NCI-H524 (cell line): Measurements from ENCODE around the gene DAAM2.

ENCODE experiments used
- DNase-seq, 2 experiments: peaks; one replicate each; lab custom pipeline; 2025; lab: John Stamatoyannopoulos, UW

Gene DAAM2

GRCh38 chr6:39908838-39909583, 116.8 kb downstream of the DAAM2 start:
- no peak for DNase-seq

- no peak for DNase-seq
Measured at GRCh38 chr6:39909701-39910100, 117.5 kb downstream of the DAAM2 start.

DNA sequence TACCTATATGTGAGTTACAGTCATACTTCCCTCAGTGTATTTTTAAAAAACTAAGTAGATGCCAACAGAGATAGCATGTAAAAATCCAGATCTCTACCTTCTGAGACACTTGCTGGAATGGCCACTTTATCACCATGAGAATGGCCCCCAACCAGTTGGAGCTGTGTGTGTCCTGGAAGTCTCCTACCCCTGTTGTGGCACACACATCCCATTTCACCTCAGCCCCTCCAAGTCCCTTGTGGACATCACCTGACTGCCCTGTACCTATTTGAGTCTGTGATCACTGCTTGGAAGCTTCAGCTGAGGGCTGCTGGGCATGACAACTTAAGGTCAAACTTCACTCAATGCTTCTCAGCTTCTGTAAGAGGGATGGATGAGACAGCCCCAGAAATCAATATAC, 118.0 kb downstream of the DAAM2 start:
- DNase-seq = no peak

- no peak for DNase-seq
Measured at GRCh38 chr6:39910744-39911143, 118.6 kb downstream of the DAAM2 start.

GRCh38 chr6:39911513-39912125, 119.4 kb downstream of the DAAM2 start:
- DNase-seq = no peak

DNA sequence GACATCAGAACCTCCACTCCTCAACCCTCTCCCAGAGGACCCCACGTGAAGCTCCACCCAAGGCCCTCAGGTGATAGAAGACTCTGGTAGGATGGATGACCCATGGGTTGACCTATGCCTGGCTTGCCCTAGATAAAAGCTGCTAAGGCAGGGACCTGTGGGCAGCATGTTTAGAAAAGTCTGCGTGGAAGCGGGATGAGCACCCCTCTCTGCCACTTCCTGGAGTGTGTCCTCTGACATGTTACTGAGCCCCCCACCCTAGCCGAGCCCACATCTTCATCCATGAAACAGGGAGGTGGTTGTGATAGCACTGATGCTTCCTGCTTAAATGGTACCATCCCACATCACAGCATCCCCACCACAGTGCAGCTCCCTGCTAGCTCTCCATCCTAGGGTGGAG, 120.3 kb downstream of the DAAM2 start:
- no peak for DNase-seq

GRCh38 chr6:39913391-39913916, 121.3 kb downstream of the DAAM2 start:
- no peak for DNase-seq

DNA sequence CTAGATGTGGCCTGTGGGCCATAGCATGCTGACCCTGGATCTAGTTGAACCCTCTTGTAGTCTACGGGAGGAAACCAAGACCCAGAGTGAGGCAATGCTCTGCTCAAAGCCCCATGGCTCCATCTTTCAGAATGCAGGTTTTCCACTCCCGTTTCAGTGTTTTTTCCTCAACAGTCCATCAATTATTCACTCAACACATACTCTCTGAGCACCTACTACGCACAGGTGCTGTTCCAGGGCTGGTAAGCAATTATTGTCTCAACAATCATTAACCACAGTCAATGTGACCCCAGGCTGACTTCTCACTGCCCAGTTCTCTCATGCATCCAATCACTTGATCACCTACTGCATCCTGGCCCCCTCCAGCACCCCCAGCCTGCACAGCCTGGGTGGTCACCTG, 122.1 kb downstream of the DAAM2 start:
- no peak for DNase-seq

GRCh38 chr6:39915866-39916265, 123.7 kb downstream of the DAAM2 start:
- DNase-seq = no peak

DNA sequence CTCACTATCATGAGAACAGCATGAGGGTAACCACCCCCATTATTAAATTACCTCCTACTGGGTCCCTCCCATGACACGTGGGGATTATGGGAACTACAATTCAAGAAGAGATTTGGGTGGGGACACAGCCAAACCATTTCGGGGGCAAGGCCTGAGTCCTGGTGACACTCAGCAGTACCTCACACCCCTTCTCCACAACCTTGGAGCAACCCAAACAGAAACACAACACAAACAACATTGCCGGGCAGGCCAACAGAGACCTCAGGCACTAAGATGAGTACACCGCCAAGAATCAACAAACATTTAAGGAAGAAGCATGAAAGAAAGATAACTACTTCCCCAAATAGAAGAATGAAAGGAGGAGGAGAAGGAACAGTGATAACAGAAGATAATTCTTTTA, 125.2 kb downstream of the DAAM2 start:
- no peak for DNase-seq

GRCh38 chr6:39917981-39918380, 125.8 kb downstream of the DAAM2 start:
- DNase-seq = no peak

DNA sequence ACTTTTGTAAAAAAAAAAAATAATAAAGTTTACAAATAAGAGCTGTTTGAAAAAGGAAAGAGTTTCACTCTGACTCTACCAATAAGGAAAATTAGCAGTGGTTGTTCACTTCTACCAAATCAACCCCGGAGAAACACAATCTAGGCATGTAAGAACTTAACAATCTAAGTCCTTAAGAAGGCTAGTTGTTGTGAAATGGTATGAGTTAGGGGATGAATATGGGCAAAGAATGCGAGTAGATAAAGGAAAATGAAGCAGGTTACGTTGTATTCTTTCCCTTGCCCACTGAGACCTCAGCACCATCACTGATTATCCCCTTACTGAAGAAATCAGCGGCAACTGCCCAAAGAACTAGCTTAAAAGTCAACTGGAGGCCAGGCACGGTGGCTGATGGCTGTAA, 126.7 kb downstream of the DAAM2 start:
- no peak for DNase-seq

DNA sequence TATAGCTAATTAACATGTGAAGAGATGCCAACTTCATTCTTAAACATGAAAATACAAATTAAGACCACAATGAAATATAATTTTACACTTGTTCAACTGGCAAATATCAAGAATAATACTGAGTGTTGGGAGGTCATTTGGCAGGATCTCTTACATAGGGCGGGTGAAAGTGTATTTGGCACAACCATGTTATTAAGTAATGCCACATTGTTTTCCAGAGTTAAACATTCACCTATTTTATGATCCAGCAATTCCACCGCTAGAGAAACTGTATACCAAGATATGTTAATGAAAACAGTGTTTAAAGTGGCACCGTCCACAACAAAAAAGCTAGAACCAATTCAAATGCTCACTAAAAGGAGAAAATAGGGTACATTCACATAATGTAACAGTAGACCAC, 128.0 kb downstream of the DAAM2 start:
- DNase-seq = no peak

GRCh38 chr6:39922821-39923220, 130.6 kb downstream of the DAAM2 start:
- DNase-seq = no peak

DNA sequence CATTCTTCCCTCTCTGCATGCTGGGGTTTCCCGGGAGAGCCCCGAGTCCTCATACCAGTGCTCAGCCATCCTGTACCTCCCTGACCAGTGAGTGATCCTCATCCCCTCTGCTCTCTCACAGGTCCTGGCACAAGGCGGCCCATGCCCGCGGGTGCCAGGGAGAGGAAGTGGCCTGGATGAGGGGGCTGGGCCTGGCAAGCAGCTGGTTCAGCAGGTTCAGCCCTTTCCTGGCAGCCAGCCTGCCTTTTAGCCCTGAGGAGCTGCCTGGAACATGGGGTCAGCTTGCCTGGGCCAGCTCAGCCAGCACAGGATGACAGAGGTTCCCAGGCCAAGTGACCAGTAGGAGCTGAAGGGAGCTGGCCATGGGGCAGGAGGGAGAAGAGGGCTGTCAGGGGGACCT, 131.2 kb downstream of the DAAM2 start:
- no peak for DNase-seq

- DNase-seq = no peak
Measured at GRCh38 chr6:39923861-39924260, 131.7 kb downstream of the DAAM2 start.

- DNase-seq = no peak
Measured at GRCh38 chr6:39924283-39924682, 132.1 kb downstream of the DAAM2 start.

- DNase-seq = no peak
Measured at GRCh38 chr6:39925191-39925930, 133.2 kb downstream of the DAAM2 start.

GRCh38 chr6:39925931-39926290, 133.7 kb downstream of the DAAM2 start:
- DNase-seq = no peak

GRCh38 chr6:39926668-39927067, 134.5 kb downstream of the DAAM2 start:
- no peak for DNase-seq

DNA sequence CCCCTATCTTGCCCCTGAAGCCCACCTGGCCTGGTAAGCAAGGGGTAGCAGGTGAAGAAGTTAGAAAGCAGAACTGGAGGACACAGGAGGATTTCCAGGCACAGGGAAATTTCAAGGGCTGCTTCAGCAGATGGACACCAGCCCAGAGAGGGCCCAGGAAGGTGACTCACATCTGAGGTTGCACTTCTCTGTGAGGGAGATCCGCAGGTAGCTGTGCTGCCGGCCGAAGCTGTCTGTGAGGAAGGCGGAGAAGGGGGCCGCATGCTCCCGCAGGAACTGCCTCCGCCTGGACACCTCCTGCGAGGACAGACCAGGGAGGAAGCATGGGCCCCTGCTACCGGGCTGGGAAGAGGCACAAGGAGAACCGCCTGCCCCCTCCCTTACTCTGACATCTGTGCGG, 135.0 kb downstream of the DAAM2 start:
- DNase-seq = no peak

GRCh38 chr6:39929039-39929732, 137.0 kb downstream of the DAAM2 start:
- DNase-seq = no peak
